GM18868 (cell line): ENCODE results near the gene ZNF264.
"Not testable (repeated sequence)": the region's sequence is repeated elsewhere in the genome, so short reads cannot be mapped to it uniquely, and the experiment has no call there.

Source experiments
- ATAC-seq: cut with Tn5 transposase; IDR thresholded peaks from one replicate; pipeline ENCODE4 v1.9.1; 2021; ENCODE audit warnings: mild to moderate bottlenecking, moderate library complexity; ENCODE audit not compliant: unreplicated experiment

ZNF264 gene

GRCh38 chr19:57191141-57192076, at the start of gene ZNF264:
TSS of gene ZNF264 (plus strand) at chr19:57191500. CDS start at chr19:57191914, 414 bp downstream.
- peak; percentile 99 for ATAC-seq

- ATAC-seq: no peak
Measured at GRCh38 chr19:57141699-57142098, 49.6 kb upstream of the ZNF264 start.

GRCh38 chr19:57152921-57153320, 38.4 kb upstream of the ZNF264 start:
- no peak for ATAC-seq

GRCh38 chr19:57161985-57162539, 29.2 kb upstream of the ZNF264 start:
- no peak for ATAC-seq

- ATAC-seq: no peak
Measured at GRCh38 chr19:57165846-57166245, 25.5 kb upstream of the ZNF264 start.

GRCh38 chr19:57167385-57167784, 23.9 kb upstream of the ZNF264 start, which contains the start of gene DUXA:
TSS of gene DUXA (minus strand) at chr19:57167485. CDS start at chr19:57167443, 42 bp downstream.
- no peak for ATAC-seq

- no peak for ATAC-seq
Measured at GRCh38 chr19:57171551-57172081, 19.7 kb upstream of the ZNF264 start.

GRCh38 chr19:57190301-57190700, 999 bp upstream of the ZNF264 start:
- no peak for ATAC-seq

GRCh38 chr19:57192077-57192420, 749 bp downstream of the ZNF264 start:
- ATAC-seq: no peak

GRCh38 chr19:57192993-57193392, 1.7 kb downstream of the ZNF264 start:
- ATAC-seq: no peak

- not testable (repeated sequence) for ATAC-seq
Measured at GRCh38 chr19:57197874-57198273, 6.6 kb downstream of the ZNF264 start.

GRCh38 chr19:57202160-57202559, 10.9 kb downstream of the ZNF264 start:
- ATAC-seq: no peak

- ATAC-seq: no peak
Measured at GRCh38 chr19:57210381-57210780, 19.1 kb downstream of the ZNF264 start.

GRCh38 chr19:57212109-57212508, 20.8 kb downstream of the ZNF264 start:
- no peak for ATAC-seq

- ATAC-seq: no peak
Measured at GRCh38 chr19:57227502-57227901, 36.2 kb downstream of the ZNF264 start.

- no peak for ATAC-seq
Measured at GRCh38 chr19:57231686-57232085, 40.4 kb downstream of the ZNF264 start.

GRCh38 chr19:57233207-57233606, 41.9 kb downstream of the ZNF264 start:
- no peak for ATAC-seq

- ATAC-seq: peak; percentile 16
Measured at GRCh38 chr19:57239982-57240310, 48.6 kb downstream of the ZNF264 start.

GRCh38 chr19:57240311-57241090, 49.2 kb downstream of the ZNF264 start, which contains the start of gene ZNF805:
TSS of gene ZNF805 (plus strand) at chr19:57240632. CDS start at chr19:57240892, 260 bp downstream.
- ATAC-seq: peak; percentile 94

GRCh38 chr19:57241176-57241575, 49.9 kb downstream of the ZNF264 start:
- ATAC-seq: no peak

- no peak for ATAC-seq
Measured at GRCh38 chr19:57242821-57243220, 51.5 kb downstream of the ZNF264 start.
